ENCODE data around the gene MRPS30.
"Not testable (repeated sequence)": the region's sequence is repeated elsewhere in the genome, so short reads cannot be mapped to it uniquely, and the experiment has no call there.

Gene MRPS30

GRCh38 chr5:44809956-44810420 lies 1.2 kb downstream of the MRPS30 start:
- peak overlapping the region in 13 of 21 experiments; percentile 81 to 97 (median 91) for H3K27ac ChIP-seq
- peak overlapping the region; percentile 71 to 100 (median 93) for H3K4me3 ChIP-seq

GRCh38 chr5:44814761-44815160 lies 6.0 kb downstream of the MRPS30 start:
- no peak overlapping the region for H3K4me3 ChIP-seq
- no peak overlapping the region for H3K27ac ChIP-seq

- Histone ChIP-seq H3K27ac (no peak overlapping the region), H3K4me3 (no peak overlapping the region)
Measured at GRCh38 chr5:44821164-44821563, 12.4 kb downstream of the MRPS30 start.

- H3K4me3 ChIP-seq, H3K27ac ChIP-seq: not testable (repeated sequence)
Measured at GRCh38 chr5:44824662-44825061, 15.9 kb downstream of the MRPS30 start.

- Histone ChIP-seq H3K4me3 (no peak overlapping the region), H3K27ac (no peak overlapping the region)
Measured at GRCh38 chr5:44827681-44828080, 18.9 kb downstream of the MRPS30 start.

- Histone ChIP-seq H3K4me3 (no peak overlapping the region), H3K27ac (no peak overlapping the region)
Measured at GRCh38 chr5:44828719-44829118, 20.0 kb downstream of the MRPS30 start.

- no peak overlapping the region for H3K4me3 ChIP-seq
- no peak overlapping the region for H3K27ac ChIP-seq
Measured at GRCh38 chr5:44830951-44831350, 22.2 kb downstream of the MRPS30 start.

GRCh38 chr5:44833249-44833648 lies 24.5 kb downstream of the MRPS30 start:
- Histone ChIP-seq H3K4me3 (no peak overlapping the region), H3K27ac (no peak overlapping the region)

- H3K4me3 ChIP-seq = no peak overlapping the region
- H3K27ac ChIP-seq = no peak overlapping the region
Measured at GRCh38 chr5:44835693-44836092, 26.9 kb downstream of the MRPS30 start.

- H3K27ac ChIP-seq = no peak overlapping the region
- no peak overlapping the region for H3K4me3 ChIP-seq
Measured at GRCh38 chr5:44839018-44839681, 30.4 kb downstream of the MRPS30 start.

GRCh38 chr5:44842496-44843282 lies 33.9 kb downstream of the MRPS30 start:
- H3K27ac ChIP-seq = no peak overlapping the region
- no peak overlapping the region for H3K4me3 ChIP-seq

- H3K4me3 ChIP-seq = no peak overlapping the region
- H3K27ac ChIP-seq = no peak overlapping the region
Measured at GRCh38 chr5:44844744-44845143, 36.0 kb downstream of the MRPS30 start.

GRCh38 chr5:44845777-44846176 lies 37.0 kb downstream of the MRPS30 start:
- Histone ChIP-seq H3K27ac (no peak overlapping the region), H3K4me3 (no peak overlapping the region)

GRCh38 chr5:44847206-44847852 lies 38.6 kb downstream of the MRPS30 start:
- no peak overlapping the region for H3K27ac ChIP-seq
- no peak overlapping the region for H3K4me3 ChIP-seq

GRCh38 chr5:44860267-44860666 lies 51.5 kb downstream of the MRPS30 start:
- H3K27ac ChIP-seq = no peak overlapping the region
- H3K4me3 ChIP-seq = no peak overlapping the region

- Histone ChIP-seq H3K27ac (no peak overlapping the region), H3K4me3 (no peak overlapping the region)
Measured at GRCh38 chr5:44862808-44863207, 54.1 kb downstream of the MRPS30 start.

Data from skin epidermis (tissue), 12 donors.